TTC549 (cell line): ENCODE data around the gene SUMF2.
A peak's percentile ranks its signal among the peaks of the same experiment; 100 is the strongest.
"Not testable (repeated sequence)": the region's sequence is repeated elsewhere in the genome, so short reads cannot be mapped to it uniquely, and the experiment has no call there.

Experiments used
- FAIRE-seq: peaks from 2 replicates; lab custom pipeline; 2012; peaks lifted over from hg19 to GRCh38; lab: Jason Lieb, UNC

Gene SUMF2

DNA sequence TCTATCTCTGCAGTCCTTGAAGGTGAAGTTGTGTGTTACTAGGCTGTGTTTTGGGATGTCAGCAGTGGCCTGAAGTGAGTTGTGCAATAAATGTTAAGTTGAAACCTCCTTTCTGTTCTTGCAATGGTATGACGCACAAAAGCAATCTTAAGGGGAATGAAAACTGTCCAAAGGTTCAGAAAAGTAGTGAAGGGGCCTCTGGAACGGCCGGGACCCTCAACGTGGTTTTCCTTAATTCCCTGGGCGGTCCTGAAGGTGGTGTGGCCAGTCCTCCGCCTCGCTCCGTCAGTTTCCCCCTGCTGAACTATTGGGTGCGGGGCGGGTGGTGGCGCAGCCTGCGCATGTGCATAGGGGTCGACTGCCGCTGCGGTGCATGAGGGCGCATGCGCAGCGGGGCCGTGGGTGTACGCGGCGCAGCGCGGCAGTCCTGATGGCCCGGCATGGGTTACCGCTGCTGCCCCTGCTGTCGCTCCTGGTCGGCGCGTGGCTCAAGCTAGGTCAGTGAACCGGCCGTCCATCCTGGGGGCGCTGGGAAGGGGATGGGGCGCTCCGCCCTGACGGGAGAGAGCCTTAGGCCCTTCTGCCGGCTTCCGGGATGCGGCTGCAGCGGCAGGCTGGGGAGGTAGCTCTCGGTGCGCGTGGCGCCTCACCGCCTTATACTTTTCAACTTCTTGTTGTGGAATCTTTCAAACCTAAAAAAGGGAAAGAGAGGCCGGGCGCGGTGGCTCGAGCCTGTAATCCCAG, at the start of gene SUMF2:
SUMF2 (plus strand) TSS at position 405 of the 744 bp plus-strand sequence; CDS start at position 431, 26 bp downstream.
- no peak for FAIRE-seq

DNA sequence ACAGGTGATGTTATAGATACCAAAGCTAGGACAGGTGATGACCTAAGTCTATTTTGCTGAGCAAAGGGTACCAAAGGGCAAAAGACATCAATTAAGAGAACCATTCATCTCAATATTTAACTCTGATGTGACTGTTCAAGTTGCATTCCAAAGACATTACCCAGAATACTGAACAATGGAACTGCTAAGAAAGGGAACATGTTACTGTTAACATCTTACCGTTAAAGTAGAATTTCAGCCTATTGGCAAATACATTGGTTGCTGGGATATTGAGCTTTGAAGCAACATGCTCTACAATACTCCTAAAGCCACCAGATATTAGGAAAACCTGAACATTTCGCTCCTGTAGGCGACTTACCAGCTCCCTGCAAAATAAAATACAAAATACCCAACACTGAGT, 47.1 kb upstream of the SUMF2 start:
- not testable (repeated sequence) for FAIRE-seq

DNA sequence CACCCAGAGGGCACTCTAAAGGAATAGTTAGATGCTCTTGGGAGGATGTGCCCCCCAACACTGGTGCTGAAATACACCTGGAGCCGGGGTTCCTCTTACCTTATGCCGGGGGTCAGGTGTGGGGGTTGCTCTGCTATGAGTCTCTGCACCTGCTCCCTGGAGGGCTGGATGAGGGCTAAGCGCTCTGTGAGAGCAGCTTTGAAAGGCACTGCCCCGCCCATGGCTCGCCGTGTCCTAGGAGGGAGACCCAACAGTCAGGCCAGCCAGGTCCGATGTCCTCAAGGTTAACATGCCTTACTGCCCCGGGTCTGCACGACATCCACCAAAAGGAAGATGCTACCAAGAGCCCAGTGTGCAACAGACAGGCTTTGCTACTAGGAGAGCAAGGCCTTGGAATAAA, 44.6 kb upstream of the SUMF2 start:
- FAIRE-seq = no peak

DNA sequence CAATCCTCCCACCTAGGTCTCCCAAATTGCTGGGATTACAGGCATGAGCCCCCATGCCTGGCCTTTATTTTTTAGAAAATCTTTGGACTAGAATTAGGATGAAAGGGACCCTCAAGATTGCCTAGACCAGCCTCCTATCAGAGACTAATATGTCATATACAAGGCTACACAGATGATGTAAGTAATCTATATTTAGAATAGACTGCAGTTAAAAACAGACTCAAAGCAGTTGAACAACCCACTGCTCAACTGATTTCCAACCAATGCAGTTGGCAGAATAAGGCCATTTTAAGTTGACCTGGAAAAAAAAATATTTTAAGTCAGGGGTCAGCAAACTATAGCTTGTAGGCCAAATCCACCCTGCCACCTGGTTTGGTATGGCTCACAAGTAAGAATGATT, 40.6 kb upstream of the SUMF2 start:
- FAIRE-seq = no peak

DNA sequence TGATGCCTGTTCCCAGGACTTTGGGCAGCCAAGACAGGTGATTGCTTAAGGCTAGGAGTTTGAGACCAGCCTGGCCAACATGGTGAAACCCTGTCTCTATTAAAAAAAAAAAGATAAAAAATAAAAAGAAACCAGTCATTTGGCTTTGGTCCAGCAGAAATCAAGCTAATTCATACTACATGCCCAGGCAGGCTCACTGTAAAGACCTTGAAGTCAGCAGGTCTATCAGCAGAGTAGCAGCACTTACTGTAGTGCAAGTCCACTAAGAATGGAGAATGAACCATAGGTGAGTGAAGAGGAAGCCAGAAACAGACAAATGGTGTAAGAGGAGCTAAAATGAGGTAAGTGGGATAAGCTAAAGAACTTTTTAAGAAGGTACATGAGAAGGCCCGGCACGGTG, 37.5 kb upstream of the SUMF2 start:
- no peak for FAIRE-seq

DNA sequence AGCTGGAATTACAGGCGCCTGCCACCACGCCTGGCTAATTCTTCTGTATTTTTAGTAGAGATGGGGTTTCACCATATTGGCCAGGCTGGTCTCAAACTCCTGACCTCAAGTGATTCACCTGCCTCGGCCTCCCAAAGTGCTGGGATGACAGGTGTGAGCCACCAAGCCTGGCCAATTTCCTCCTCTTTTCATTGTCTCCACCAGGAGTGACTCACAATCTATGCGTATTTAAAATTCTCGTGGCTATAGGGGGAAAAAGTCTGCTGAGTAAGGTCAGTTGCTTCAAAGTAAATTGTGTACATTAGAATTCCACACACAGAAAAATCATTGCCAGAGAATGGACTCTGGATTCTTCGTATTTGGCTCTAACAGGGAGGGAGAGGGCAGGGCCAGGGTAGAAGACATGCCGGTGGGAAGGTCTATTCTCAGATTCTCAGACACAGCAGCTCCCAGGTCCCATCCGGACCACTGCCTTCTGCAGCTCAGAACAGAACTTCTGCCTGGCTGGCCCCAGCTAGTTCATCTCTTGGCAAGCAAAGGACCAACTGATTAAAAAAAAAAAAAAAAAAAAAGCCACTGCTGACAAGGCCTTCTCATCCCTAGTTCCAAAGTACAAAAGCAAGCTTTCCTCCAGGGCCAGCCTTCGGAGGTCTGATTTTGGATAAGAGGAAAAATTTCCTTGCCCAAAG, 35.0 kb upstream of the SUMF2 start:
- no peak for FAIRE-seq

DNA sequence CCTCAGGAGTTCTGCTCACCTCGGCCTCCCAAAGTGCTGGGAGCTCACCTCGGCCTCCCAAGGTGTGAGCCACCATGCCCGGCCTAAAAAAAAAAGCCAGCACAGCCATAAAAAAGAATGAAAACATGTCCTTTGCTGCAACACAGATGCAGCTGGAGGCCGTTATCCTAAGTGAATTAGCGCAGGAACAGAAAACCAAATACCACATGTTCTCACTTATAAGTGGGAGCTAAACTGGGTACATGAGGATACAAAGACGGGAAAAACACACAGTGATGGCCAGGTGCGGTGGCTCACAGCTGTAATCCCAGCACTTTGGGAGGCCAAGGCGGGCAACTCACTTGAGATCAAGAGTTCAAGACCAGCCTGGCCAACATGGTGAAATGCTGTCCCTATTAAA, 33.7 kb upstream of the SUMF2 start:
- FAIRE-seq = no peak

DNA sequence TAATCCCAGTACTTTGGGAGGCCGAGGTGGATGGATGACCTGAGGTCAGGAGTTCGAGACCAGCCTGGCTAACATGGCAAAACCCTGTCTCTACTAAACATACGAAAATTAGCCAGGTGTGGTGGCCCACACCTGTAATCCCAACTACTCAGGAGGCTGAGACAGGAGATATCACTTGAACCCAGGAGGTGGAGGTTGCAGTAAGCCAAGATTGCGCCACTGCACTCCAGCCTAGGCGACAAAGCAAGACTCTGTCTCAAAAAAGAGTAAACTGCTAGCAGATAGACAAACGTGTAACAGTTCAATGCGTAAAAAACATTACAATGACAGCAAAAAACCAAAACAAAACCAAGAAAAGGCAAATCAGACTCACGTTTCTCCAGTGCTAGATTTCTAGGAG, 32.5 kb upstream of the SUMF2 start:
- FAIRE-seq = not testable (repeated sequence)

DNA sequence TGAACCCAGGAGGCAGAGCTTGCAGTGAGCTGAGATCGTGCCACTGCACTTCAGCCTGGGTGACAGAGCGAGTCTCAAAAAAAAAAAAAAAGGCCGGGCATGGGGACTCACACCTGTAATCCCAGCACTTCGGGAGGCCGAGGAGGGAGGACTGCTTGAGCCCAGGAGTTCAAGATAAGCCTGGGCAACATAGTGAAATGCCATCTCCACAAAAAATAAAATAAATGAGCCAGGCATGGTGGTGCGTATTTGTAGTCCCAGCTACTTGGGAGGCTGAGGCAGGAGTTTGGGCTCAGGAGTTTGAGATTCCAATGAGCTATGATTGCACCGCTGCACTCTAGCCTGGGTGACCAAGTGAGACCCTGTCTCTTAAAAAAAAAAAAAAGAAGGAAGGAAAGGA, 31.5 kb upstream of the SUMF2 start:
- not testable (repeated sequence) for FAIRE-seq

DNA sequence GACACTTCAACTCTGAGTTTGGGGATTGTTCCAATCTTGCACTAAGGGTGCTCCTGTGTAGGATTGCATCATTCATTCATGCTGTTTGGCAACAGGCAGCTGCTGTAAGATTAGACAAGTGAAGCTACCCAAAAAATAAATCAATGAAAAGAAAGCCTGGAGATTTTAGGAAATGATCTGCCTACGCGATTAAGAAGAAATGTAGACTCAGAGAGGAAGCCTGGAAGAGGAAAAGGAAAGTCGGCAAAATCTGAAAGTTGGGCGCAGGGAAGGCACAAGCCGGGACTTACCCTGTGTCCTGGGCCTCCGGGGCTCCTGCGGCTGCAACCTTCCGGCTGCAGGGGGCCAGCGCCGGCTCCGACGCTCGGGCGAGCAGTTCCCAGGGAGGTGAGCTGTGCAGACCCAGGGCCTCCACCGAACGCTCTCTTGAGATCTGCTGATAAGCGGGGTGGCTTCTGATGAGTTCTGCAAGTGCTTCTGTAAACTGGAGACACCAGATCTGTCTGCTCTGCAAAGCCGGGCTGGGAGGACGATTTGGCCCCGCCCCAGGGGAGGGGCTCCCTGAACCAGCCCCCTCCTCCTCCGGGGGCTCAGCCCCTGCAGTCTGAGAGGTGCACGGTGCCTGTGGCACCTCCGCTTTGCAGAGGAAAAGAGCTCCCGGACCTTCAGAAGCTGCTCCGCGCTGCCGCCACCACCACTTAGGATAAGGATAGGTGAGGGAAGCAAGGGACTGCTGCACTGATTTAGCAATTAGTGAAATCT, 30.2 kb upstream of the SUMF2 start:
- FAIRE-seq = peak; percentile 5

DNA sequence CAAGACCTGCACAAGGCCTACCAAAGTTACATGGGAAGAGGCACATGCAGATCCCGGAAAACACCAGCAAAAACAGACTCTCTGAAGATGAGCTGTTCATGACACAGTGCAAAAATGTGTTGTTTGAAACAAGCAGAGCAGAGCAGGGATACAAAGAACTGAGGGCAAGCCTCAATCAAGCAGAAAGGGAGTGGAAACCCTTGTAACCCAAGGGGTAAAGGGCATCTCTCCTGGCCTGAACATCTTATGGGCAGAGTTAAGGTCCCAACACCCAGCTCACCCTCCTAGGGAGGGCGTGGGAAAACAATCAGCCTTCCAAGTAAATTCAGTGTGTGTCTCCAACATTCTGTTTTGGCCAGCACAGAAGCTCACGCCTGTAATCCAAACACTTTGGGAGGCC, 23.4 kb upstream of the SUMF2 start:
- no peak for FAIRE-seq

DNA sequence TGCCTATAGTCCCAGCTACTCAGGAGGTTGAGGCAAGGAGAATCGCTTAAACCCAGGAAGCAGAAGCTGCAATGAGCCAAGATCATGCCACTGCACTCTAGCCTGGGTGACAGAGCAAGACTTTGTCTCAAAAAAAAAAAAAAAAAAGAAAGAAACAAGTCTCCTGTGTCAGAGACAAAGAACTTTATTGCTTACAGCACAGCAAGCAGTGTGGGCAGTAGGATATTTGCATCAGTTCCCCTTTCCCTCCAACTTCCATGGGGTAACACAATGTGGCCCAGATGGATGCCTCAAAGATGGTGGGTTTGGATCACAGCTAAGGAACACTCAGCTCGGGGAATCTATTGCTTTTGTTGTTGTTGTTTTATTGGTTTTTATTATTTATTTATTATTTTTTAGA, 18.3 kb upstream of the SUMF2 start:
- not testable (repeated sequence) for FAIRE-seq

DNA sequence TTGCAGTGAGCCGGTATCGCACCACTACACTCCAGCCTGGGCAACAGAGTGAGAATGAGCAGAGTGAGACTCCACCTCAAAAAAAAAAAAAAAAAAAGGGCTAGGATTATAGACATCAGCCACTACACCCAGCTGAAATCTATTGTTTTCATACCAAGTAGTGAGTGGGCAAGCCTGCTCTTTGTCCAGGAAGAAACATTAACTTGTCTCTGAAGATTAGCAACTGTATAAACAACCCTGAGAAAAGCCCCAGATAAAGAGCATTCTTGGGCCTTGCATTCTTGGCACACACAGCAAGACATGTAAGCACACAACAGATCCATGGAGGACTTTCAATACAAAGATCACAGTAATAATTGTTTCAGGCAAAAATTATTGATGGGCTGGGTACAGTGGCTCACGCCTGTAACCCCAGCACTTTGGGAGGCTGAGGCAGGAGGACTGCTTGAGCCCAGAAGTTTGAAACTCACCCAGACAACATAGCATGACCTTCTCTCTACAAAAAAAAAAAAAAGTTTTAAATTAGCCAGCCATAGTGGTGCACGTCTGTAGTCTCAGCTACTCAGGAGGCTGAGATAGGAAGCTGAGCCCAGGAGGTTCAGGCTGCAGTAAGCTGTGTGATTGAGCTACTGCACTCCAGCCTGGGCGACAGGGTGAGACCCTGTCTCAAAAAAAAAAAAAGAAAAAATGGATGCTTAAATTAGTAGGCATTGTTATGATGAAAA, 17.2 kb upstream of the SUMF2 start:
- FAIRE-seq = peak; percentile 86

DNA sequence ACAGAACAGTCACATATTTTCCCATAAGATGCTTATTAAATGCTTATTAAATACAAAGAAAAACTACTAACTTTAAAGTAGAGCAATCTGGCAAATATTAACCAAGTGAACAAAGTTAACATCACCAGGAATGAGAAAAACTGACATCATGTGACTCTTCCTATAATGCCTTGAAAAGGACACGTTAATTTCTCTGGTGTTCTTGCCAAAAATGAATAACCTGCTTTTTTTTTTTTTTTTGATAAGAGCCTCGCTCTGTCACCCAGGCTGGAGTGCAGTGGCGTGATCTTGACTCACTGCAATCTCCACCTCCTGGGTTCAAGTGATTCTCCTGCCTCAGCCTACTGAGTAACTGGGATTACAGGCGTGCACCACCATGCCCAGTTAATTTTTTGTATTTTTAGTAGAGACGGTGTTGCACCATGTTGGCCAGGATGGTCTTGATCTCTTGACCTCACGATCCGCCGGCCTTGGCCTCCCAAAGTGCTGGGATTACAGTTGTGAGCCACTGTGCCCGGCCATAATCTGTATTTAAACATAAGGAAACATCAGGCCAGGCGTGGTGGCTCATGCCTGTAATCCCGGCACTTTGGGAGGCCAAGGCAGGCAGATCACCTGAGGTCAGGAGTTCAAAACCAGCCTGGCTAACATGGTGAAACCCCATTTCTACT, 16.5 kb upstream of the SUMF2 start:
- not testable (repeated sequence) for FAIRE-seq

DNA sequence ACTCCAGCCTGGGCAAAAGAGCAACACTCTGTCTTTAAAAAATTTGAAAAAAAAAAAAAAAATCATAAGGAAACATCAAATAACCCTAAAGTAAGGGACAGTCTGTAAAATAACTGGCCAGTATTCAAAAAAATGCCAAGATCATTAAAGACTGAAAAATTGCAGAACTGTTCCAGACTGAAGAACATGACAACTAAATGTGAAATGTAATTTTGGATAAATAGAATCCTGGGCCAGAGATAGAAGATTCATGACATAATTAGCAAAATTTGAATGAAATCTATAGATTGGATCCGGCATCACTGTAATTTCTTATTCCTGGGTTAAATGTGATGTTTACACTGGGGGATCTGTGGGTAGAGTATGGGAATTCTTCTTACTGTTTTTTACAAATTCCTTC, 15.8 kb upstream of the SUMF2 start:
- FAIRE-seq = no peak

DNA sequence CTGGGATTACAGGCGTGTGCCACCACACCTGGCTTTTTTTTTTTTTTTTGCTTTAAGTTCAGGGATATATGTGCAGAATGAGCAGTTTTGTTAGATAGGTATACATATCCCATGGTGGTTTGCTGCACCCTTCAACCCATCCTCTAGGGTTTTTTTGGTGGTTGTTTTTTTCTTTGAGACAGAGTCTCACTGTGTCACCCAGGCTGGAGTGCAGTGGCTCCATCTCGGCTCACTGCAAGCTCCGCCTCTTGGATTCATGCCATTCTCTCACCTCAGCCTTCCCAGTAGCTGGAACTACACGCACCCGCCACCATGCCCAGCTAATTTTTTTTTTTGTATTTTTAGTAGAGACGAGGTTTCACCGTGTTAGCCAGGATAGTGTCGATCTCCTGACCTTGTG, 15.3 kb upstream of the SUMF2 start:
- not testable (repeated sequence) for FAIRE-seq

DNA sequence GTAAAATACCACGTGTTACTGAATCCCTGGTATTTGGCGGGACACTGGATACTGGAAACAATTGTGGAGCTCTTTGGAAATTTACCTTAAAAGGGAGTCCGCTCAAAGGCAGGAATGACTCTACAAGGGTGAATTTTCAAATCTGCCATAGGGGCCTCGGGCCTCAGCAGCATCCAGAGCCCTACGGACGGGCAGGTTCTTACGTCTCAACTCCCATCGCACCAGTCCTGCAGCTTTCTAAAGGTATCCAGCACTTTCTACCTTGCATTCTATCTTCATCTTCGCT, 13.1 kb upstream of the SUMF2 start:
- FAIRE-seq = no peak

DNA sequence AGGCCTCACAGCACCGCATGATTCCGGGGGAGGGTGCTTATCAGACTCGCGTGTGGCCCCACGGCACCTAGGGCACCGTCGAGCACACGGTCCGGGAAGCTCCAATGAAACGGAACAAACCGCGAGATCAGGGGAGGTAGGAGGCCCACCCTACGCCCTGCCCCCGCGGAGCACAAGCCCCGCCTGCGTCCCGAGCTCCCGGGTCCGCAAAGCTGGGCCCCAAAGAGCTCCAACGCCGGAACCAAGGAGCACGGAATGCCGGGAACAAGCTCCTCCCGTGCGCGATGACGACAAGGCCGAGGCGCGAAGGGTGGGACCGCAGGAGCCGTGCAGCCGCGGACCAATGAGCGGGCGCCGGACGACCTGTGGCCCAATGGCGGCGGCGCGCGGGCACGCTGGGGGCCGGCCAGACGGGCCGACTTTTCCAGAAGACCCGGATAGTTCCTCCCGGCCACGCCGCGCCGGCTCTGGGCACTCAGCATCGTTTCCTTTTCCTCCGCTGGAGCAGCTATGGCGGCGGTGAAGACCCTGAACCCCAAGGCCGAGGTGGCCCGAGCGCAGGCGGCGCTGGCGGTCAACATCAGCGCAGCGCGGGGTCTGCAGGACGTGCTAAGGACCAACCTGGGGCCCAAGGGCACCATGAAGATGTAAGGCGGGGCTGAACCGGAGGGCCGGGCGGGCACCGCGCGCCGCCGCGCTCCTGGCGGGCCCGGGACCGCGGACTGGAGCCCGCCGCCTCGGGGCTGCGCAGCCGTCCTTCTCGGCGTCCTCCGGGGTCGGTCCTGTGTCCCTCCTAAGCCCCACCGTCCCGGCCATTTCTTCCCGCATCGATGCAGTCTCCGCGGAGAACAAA, 12.5 kb upstream of the SUMF2 start, which contains the start of the genes CCT6A and PSPH:
CCT6A (plus strand) TSS at position 427 of the 853 bp plus-strand sequence; CDS start at position 511, 84 bp downstream.
PSPH (minus strand) TSS at position 106 of the 853 bp plus-strand sequence. CDS start 30,232 bp downstream, outside the sequence.
- peak; percentile 62 for FAIRE-seq

DNA sequence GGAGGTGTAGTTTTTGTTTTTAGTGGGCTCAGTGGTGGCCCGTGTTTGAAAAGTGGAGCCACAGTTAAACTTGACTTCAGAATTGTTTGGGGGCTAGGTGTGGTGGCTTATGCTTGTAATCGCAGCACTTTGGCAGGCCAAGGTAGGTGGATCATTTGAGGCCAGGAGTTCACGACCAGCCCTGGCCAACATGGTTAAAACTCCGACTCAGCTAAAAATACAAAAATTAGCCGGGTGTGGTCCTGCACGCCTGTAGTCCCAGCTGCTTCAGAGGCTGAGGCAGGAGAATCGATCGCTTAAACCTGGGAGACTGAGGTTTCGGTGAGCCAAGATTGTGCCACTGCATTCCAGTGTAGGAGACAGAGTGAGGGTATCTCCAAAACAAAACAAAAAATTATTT, 10.7 kb upstream of the SUMF2 start:
- FAIRE-seq = no peak

DNA sequence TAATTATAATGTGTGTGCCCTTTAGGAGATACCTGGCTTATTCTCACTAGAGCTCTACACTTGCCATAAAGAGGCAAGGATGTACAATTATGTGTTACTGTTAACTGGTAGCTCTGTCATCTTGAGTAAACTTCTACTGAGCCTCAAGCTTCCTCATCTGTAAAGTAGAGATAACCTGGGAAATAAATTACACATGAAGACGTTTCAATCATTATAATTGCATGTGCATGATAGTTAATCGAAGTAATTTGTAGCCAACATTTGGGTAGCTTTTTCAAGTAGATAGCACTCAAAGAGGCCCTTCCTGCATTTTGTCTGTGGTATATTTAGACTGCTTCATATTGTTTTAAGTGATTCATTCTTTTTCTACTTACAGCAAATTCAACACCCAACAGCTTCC, 10.1 kb upstream of the SUMF2 start:
- no peak for FAIRE-seq

DNA sequence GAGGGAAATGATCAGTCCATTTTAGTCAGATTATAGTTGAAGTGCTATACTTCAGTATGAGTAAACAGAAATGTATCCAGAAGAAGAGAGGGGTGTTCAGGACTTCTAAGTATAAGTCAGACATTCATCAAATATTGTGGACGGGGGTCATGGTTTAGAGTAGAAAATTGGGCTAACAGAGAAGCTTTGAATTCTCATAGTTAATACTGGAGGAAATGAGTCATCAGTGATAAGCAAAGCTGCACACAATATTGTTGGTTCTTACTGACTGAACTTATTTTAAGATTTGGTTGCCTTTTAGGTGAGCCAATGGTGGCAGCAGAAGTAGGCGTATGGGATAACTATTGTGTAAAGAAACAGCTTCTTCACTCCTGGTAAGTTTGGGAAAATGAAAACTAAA, 1.7 kb upstream of the SUMF2 start:
- FAIRE-seq = peak; percentile 75
